Measurements from ENCODE around the gene SCYL3.

The SCYL3 gene

DNA sequence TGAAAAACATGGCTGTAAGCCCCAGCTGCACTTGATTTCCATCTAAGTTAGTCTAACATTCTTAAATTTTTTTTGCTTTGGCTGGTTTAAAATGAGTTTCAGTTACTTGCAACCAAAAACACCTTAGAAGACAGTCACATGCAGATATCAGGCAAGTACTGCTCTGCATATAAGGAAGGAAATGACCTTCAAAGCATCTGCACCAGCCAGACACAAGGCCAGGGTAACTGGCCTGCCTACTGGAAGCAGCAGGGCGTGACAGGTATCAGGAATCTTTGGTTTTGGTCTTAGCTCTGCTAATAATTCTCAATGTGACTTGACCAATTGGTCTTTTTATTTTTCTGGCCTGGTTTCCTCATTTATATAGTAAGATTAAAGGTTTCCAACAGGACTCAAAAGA lies 33.5 kb downstream of the SCYL3 start:
- Histone ChIP-seq H3K4me3 (ENCODE audit: low read depth, low read length) (no peak overlapping the region), H3K36me3 (peaks cover 31% of the 10 kb centered on the region), H3K9me3 (no peaks in the 10 kb centered on the region), H3K4me1 (peaks cover 33% of the 10 kb centered on the region), H3K27me3 (no peaks in the 10 kb centered on the region)
- no peak for TF ChIP-seq CTCF (IDR thresholded peaks at IDR 0.05; ENCODE audit: low read depth, low read length)
- peak; percentile 38 for DNase-seq

DNA sequence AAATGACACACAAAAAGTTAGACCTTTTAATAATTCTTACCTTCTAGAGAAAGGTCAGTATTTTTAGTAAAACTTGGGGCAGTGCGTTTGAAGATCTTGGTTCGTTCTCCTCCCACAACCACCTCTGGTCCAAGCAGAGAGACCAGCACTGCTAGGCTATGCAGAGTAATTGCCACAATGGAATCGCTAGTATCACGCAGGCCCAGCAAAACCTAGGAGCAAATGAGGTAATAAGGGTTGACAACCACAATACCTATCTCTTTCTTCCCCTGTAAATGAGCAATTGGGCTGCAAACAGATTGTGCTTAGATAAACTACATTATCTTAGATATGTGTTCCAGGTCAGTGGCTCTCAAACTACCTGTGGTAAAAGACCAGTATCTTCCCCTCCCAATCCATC lies 34.7 kb downstream of the SCYL3 start:
- no peak for TF ChIP-seq CTCF (IDR thresholded peaks at IDR 0.05; ENCODE audit: low read depth, low read length)
- Histone ChIP-seq H3K27me3 (no peaks in the 10 kb centered on the region), H3K9me3 (no peaks in the 10 kb centered on the region), H3K4me3 (ENCODE audit: low read depth, low read length) (no peak overlapping the region), H3K4me1 (peaks cover 33% of the 10 kb centered on the region), H3K36me3 (peaks cover 43% of the 10 kb centered on the region)
- no peak for DNase-seq

- H3K4me1 ChIP-seq, result peaks cover 33% of the 10 kb centered on the region
- no peak overlapping the region for H3K4me3 ChIP-seq (ENCODE audit: low read depth, low read length)
- TF ChIP-seq CTCF (IDR thresholded peaks at IDR 0.05; ENCODE audit: low read depth, low read length), result no peak
- H3K27me3 ChIP-seq, result no peaks in the 10 kb centered on the region
- H3K36me3 ChIP-seq, result peaks cover 48% of the 10 kb centered on the region
- H3K9me3 ChIP-seq, result no peaks in the 10 kb centered on the region
- DNase-seq, result no peak
Measured at GRCh38 chr1:169858467-169858866, 35.2 kb downstream of the SCYL3 start.

- Histone ChIP-seq H3K27me3 (no peaks in the 10 kb centered on the region), H3K9me3 (no peaks in the 10 kb centered on the region), H3K4me1 (no peaks in the 10 kb centered on the region), H3K4me3 (ENCODE audit: low read depth, low read length) (no peak overlapping the region), H3K36me3 (peaks cover 51% of the 10 kb centered on the region)
- no peak for TF ChIP-seq CTCF (IDR thresholded peaks at IDR 0.05; ENCODE audit: low read depth, low read length)
- no peak for DNase-seq
Measured at GRCh38 chr1:169853341-169853740, 40.4 kb downstream of the SCYL3 start.

DNA sequence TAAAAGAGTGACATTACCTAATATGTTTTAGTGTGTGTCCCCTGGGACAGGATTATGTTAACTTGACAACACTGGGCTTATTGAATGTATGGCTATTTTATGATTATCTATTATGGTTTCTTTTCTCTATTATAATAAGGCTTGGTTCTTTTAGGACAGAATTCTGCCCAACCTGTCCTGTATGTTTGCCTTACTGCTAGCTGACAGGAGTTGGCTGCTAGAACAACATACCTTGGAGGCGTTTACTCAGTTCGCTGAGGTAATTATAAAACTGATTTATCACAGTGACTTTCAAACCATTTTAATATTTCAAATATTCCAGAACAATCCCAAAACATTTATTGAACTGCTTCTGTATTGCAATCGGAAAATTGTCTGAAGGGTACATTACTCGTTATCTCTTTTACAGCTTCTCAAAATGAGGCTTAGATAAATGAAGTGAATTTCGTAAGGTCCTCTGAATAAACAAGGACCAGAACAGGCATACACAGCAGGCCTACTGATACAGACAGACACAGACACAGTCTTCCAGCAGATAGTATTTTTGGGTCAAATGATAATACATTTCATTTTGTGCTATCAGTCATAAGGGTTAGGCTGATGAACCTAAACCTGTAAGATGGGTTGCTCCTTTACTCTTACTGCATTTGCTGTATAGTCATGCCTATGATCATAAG lies 44.2 kb downstream of the SCYL3 start:
- no peak for DNase-seq
- H3K4me1 ChIP-seq, result no peaks in the 10 kb centered on the region
- H3K4me3 ChIP-seq (ENCODE audit: low read depth, low read length), result no peak overlapping the region
- peaks cover 49% of the 10 kb centered on the region for H3K36me3 ChIP-seq
- H3K27me3 ChIP-seq, result no peaks in the 10 kb centered on the region
- TF ChIP-seq CTCF (IDR thresholded peaks at IDR 0.05; ENCODE audit: low read depth, low read length), result no peak
- no peaks in the 10 kb centered on the region for H3K9me3 ChIP-seq

GRCh38 chr1:169848456-169848855 lies 45.2 kb downstream of the SCYL3 start:
- no peaks in the 10 kb centered on the region for H3K4me1 ChIP-seq
- no peak for DNase-seq
- H3K4me3 ChIP-seq (ENCODE audit: low read depth, low read length), result no peak overlapping the region
- no peaks in the 10 kb centered on the region for H3K27me3 ChIP-seq
- peaks cover 39% of the 10 kb centered on the region for H3K36me3 ChIP-seq
- H3K9me3 ChIP-seq, result no peaks in the 10 kb centered on the region
- TF ChIP-seq CTCF (IDR thresholded peaks at IDR 0.05; ENCODE audit: low read depth, low read length), result no peak

Measured in BE2C (cell line).